ENCODE results near the gene SORBS1.
A peak's percentile ranks its signal among the peaks of the same experiment; 100 is the strongest.
"Not testable (repeated sequence)": the region's sequence is repeated elsewhere in the genome, so short reads cannot be mapped to it uniquely, and the experiment has no call there.

Gene SORBS1

GRCh38 chr10:95388539-95388938 lies 172.6 kb downstream of the SORBS1 start:
- DNase-seq (ENCODE audit: low read depth), result no peak

GRCh38 chr10:95388109-95388471 lies 173.1 kb downstream of the SORBS1 start:
- no peak for DNase-seq (ENCODE audit: low read depth)

GRCh38 chr10:95384011-95384704 lies 177.0 kb downstream of the SORBS1 start:
- no peak for DNase-seq (ENCODE audit: low read depth)

GRCh38 chr10:95382596-95382995 lies 178.6 kb downstream of the SORBS1 start:
- DNase-seq (ENCODE audit: low read depth), result no peak

- no peak for DNase-seq (ENCODE audit: low read depth)
Observed at GRCh38 chr10:95382174-95382573, 179.0 kb downstream of the SORBS1 start.

GRCh38 chr10:95377950-95378349 lies 183.2 kb downstream of the SORBS1 start:
- no peak for DNase-seq (ENCODE audit: low read depth)

GRCh38 chr10:95375418-95375817 lies 185.8 kb downstream of the SORBS1 start:
- no peak for DNase-seq (ENCODE audit: low read depth)

GRCh38 chr10:95374597-95375209 lies 186.5 kb downstream of the SORBS1 start:
- peak; percentile 2 for DNase-seq (ENCODE audit: low read depth)

GRCh38 chr10:95373660-95374059 lies 187.5 kb downstream of the SORBS1 start:
- no peak for DNase-seq (ENCODE audit: low read depth)

GRCh38 chr10:95364342-95364741 lies 196.8 kb downstream of the SORBS1 start:
- DNase-seq (ENCODE audit: low read depth), result no peak

GRCh38 chr10:95363303-95363912 lies 197.8 kb downstream of the SORBS1 start:
- no peak for DNase-seq (ENCODE audit: low read depth)

- no peak for DNase-seq (ENCODE audit: low read depth)
Observed at GRCh38 chr10:95360122-95360714, 201.0 kb downstream of the SORBS1 start.

- DNase-seq (ENCODE audit: low read depth), result no peak
Observed at GRCh38 chr10:95359466-95359865, 201.7 kb downstream of the SORBS1 start.

GRCh38 chr10:95356190-95356955 lies 204.8 kb downstream of the SORBS1 start:
- no peak for DNase-seq (ENCODE audit: low read depth)

GRCh38 chr10:95355301-95355700 lies 205.9 kb downstream of the SORBS1 start:
- DNase-seq (ENCODE audit: low read depth), result no peak

- no peak for DNase-seq (ENCODE audit: low read depth)
Observed at GRCh38 chr10:95354110-95354509, 207.1 kb downstream of the SORBS1 start.

- DNase-seq (ENCODE audit: low read depth), result no peak
Observed at GRCh38 chr10:95353123-95353522, 208.0 kb downstream of the SORBS1 start.

GRCh38 chr10:95352684-95353083 lies 208.5 kb downstream of the SORBS1 start:
- DNase-seq (ENCODE audit: low read depth), result no peak

GRCh38 chr10:95350830-95351228 lies 210.3 kb downstream of the SORBS1 start:
- no peak for DNase-seq (ENCODE audit: low read depth)

- no peak for DNase-seq (ENCODE audit: low read depth)
Observed at GRCh38 chr10:95350219-95350829, 210.8 kb downstream of the SORBS1 start.

GRCh38 chr10:95347402-95347766 lies 213.8 kb downstream of the SORBS1 start:
- not testable (repeated sequence) for DNase-seq (ENCODE audit: low read depth)
